DMS53 (cell line): Measurements from ENCODE around the gene DNAH8.
A peak's percentile ranks its signal among the peaks of the same experiment; 100 is the strongest.
"Not testable (repeated sequence)": the region's sequence is repeated elsewhere in the genome, so short reads cannot be mapped to it uniquely, and the experiment has no call there.

ENCODE experiments used
- DNase-seq: peaks from one replicate; lab custom pipeline; 2025; lab: John Stamatoyannopoulos, UW

DNAH8 gene

DNA sequence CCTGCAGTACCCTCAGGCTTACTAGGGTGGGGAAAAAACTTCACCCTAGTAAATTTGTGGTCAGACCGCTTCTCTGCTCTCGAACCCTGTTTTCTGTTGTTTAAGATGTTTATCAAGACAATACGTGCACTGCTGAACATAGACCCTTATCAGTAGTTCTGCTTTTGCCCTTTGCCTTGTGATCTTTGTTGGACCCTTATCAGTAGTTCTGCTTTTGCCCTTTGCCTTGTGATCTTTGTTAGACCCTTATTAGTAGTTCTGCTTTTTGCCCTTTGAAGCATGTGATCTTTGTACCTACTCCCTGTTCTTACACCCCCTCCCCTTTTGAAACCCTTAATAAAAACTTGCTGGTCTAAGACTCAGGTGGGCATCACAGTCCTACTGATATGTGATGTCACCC, 15.4 kb upstream of the DNAH8 start:
- DNase-seq, result not testable (repeated sequence)

DNA sequence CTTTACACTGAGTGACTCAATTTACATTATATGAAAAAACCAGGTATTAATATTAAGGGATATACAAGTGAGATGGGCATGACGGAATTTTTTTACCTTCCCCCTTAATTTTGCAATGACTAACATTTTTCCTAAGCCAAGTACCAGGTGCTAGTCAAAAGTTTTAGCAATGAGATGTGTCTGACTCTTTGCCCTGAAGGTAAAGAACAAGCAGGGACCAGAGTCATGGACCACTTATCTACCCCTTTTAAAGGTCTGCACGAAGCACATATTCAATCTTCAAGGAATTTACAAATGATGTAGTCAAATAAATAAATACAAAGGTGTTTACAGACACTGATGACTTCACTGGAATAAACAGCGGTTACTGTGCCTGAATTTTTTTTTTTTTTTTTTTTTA, 13.6 kb upstream of the DNAH8 start:
- DNase-seq, result no peak

DNA sequence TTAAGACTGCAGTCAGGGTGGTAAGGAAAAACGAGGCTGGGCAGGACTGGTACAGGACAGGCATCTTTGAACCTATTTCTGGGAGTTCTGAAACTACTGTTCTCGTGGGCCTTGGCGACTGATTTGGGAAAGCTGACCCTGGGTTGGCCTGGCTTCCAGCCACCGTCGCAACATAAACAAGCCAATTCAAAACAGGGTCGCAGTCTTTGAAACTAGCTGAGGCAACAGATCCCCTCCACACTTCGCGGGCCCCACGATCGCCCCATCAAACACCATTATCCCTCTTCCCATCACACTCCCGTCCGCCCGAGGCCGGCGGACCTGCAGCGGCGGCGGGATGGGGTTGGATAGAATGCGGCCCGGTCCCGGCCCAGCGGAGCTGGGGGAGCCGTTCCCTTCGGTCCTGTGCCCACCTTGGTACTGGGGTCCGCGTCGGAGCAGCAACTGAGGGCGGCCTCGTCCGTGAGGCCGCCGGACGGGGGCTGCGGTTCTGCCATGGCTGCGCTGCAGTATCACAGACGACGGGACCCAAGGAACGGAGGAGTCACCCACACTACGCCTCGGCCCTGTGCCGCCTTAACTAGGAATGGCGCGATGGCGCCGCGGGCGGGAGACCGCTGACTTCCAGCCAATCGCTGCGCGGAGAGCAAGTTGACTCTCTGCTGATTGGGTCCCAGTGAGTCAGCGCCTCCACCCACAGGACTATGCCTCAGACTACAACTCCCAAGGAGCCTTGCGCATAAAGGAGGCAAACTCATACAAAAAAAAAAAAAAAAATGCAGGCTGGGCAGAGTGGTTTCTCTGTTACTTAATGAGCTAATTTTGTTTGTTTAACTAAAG, 12.3 kb upstream of the DNAH8 start, which contains the start of gene GLO1:
Gene GLO1, minus strand, starts transcription at position 588 of the 840 bp plus-strand sequence. Its CDS starts 91 bp downstream, at position 497.
- peak; percentile 99 for DNase-seq

DNA sequence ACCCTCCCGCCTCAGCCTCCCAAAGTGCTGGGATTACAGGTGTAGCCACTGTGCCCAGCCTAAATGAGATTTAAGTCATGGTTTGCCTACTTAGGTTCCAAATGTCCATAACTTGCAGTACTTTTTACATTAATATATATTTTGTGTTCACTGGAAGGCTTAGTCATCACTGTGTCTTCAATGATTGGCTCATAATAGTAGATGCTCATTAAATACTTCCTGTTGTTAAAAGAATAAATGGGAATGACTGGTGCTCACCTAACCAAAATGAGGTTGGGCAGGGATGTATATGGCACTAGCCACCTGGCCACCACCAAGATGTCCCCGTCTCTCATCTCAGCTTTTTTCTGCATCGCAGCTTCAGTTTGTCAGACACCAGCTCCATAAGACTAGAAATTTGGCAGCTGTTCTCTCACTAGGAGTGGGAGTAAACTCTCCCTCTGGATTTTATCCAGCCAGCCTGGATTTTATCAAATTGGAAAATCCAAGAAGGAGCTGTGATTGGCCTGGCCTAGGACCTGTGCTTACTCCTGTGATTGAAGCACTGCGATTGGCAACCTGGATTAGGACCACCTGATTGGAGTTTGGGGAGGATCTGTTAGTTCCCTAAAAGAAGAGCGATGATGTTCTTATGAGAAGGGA, 11.0 kb upstream of the DNAH8 start:
- no peak for DNase-seq

DNA sequence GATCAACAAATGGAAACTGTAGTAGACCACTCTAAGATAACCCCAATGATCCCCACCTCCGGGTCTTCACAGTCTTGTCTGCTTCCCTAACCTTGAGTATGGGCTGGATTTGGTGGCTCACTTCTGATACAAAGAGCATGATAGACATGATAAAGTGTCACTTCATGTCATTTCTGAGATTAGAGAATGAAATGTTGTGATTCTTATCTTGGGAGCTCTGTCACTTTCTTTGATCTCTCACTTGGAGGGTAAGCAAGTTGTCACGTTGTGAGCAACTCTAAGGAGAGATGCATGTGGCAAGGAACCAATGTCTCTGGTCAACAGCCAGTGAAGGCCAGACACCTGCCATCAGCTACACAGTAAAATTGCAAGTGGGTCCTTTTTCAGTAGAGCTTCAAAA, 9.2 kb upstream of the DNAH8 start:
- no peak for DNase-seq

DNA sequence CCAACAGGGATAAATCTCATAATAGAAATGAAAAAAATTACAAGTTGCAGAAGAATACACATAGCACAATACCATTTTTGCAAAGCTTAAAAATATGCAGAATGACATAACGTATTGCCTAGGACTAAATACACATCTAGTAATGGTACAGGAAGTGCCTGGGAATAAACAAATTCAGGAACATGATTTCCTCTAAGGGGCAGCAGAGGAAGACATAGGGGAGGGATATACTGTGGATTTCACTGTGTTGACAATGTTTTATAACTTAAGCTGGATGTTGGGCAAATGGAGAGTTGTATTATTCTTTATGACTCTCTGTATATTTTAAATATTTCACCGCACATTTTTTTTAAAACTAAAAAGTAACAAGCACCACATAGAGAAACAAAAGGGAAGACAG, 6.6 kb upstream of the DNAH8 start:
- DNase-seq, result peak; percentile 6

DNA sequence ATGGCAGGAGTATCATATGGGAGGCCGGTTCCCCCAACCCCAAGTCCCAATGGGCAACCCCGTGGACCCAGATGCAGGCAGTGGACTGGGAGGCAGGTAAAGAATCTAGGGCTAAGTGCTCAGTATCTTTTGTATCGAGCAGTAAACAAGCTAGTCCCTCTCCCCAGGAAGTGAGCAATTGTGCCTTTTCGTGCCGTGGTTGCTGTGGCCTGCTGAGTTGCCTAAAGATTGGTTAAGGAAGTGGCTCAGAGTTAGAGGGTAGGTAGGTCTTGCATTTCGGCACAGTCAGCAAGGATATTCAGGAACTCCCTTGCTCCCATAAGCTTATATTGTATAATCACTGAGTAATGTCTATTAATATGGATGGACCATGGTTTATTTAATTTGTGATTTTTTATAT, 1.3 kb upstream of the DNAH8 start:
- no peak for DNase-seq

DNA sequence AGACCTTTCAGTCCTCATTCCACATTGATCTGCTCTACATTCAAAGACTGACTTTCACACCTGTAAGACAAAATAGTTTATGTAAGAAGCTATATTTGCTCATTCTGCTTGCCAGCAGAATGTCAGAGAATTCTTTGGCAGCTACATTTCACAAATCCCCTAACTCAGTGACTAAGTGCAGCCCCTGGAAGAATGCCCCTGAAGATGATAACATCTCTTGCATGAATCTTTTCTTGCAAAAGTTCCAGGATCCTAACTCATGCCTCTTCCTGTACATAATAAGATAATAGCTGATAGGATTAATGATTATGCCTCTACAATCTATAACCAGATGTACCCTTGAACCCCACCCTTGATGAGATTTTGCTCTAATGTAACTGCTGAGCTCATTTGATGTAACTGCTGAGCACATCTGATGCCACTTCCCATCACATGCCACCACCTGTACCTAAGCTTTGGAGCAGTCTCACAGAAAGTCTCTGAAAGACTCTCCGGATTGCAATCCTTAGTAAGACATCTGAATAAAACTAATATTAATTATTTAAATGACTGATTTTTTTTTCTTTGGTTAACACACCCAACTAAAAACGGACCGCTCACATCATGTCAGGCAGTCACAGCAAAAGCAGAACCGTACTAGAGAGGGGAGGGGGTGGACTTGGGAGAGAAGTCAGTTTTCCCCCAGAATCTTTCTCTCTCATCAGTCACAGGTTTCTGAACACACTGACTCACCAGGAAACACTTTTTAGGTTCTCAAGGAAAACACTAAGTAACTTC, 684 bp upstream of the DNAH8 start:
- no peak for DNase-seq

DNA sequence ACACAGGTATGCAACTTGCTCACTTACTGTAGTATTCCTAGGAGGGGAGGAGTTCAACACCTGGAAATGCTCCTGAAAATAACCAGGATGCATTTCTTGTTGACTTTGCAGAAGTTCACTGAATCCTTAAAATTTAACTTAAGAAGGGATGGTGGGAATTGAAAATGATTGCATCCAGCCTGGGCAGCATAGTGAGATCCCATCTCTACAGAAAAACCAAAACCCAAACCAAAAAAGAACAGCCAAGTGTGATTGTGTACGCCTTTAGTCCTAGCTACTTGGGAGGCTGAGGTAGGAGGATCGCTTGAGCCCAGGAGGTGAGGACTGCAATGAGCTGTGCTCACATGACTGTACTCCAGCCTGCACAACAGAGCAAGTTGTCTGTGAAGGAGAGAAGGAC, 1.7 kb downstream of the DNAH8 start:
- no peak for DNase-seq

DNA sequence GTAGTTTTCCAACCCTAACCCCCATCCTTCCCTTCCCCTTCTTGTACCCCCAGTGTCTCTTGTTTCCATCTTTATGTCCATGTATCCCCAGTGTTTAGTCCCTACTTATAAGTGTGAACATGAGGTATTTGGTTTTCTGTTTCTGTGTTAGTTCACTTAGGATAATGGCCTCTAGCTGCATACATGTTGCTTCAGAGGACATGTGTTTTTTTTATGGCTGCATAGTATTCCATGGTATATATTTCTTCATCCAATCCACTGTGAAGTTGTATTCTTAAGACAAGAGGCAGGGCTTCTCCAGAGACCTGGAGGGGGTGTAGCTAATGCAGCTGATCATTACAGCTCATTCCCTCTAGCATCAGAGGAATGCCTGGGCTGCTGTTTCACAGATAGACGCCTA, 4.2 kb downstream of the DNAH8 start:
- no peak for DNase-seq

DNA sequence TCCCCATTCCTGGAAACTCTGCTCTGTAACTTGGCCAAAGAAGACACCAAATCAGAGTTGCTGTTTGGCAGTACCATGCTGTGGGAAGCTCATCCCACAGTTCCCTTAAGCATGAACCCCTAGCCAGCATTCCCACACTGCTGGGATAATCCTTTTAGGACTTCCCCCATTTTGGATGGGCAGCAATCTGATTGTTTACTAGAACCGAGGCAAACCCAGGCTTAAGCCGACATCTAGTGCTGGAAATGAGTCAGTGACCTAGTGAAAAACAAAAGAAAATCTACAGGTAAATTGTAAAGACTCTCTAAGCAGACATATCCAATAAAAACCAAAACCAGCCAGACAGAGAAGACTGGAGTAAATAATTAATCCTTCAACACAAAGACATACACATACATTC, 5.2 kb downstream of the DNAH8 start:
- DNase-seq, result peak; percentile 35

DNA sequence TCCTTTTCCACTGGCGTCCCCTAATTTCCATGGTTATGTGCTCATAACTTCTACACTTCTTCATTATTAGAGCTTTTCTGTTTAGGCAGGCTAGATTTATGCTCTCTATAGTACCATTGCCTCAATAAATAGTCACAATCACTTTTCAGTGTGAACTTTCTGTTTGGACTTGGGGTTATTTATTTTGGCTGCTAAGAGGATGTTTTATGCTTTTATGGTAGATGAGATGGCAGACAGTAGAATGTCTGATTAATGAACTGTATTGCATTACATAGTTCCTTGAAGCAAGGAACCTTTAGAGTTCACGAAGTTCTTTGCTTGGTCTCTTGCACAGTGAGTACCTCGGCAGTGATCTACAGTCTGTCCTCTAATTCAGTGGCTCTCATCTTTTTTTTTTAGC, 6.9 kb downstream of the DNAH8 start:
- DNase-seq, result no peak

DNA sequence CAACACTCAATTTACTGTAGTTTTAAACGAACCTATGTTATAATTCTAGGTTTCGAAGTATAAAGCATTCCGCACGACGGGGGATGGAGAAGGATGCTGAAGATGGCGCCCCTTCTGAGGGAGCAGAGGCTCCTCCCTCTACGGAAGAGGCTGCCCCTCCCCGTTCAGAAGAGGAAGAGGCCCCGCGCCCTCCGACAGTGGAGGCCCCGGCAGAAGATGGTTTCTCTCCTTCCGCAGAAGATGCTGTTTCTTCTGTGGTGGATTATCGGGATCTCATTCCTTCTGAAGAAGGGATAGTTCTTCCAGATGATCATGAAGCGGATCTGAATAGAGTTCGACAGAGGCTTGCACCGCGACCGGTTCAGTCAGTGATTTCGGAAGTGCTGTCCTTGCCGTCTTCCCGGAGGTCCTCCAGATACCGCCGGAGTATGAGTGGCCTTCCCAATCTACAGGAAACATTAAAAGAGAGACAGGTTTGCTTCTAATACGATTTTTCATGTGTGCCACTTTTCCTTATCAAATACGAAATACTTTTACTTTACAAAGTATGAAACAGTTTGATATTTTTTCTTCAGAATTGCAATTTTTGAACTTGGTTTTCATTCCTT, 7.7 kb downstream of the DNAH8 start:
- no peak for DNase-seq

DNA sequence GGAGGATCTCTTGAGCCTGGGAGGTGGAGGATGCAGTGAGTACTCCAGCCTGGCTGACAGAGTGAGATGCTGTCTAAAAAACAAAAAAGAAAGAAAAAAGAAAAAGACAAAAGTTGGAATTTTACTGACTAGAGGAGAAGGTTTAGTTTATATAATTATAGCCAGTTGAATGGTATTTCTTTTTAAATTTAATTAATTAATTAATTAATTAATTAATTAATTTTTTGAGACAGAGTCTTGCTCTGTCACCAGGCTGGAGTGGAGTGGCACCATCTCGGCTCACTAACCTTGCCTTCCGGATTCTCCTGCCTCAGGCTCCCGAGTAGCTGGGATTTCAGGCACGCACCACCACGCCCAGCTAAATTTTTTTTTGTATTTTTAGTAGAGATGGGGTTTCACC, 8.7 kb downstream of the DNAH8 start:
- DNase-seq, result no peak

DNA sequence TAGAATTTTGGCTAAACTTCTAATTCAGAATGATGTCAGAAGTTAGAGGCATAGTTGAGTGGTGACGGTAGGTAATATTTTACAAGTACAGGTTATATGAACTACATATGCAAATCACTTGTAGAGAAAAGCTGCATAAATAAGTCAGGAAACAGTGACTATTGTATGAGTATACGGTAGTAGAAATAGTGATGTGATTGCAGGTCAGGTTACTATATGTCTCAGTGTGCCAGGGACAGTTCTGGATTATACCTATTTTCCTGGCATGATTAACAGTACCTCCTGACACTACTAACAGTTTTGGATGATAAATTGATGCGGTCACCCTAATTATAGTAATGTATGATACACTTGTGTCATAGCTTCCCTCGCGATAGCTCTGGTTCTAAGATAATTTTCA, 9.2 kb downstream of the DNAH8 start:
- DNase-seq, result no peak

DNA sequence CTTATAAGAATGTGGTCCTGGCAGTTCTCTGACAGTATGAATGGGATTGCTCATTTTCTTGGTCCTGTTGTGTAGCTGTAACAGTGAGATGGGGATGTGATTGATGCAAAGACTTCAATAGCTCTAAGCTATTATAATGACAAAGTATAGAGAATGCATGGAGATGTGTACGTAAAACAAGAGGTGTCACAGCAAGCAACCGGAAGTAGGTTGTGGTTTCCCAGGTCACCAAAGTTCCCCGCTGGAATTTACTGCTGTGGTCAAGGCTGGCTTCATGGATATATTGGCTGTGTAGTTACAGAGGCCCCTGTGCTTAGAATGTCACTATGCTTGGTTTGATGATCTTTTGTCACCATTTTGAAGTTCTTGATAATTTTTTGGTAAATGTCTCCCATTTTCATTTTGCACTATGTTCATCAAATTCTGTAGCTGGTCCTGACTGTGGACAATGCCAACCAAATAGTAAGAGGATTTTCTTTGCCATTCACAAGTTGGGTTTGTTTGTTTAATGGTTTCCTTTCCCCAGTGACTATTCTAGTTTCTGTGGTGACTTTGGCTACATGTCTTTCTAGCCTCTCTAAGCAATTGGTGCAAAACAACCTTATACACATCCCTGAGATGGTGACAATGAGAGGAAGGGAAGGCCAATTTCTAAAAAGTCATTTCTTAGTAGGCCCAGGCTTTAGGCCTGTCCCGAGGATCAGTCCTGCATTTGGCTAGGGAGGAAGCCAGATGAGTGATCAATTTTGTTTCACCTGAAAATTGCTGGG, 10.5 kb downstream of the DNAH8 start:
- no peak for DNase-seq

DNA sequence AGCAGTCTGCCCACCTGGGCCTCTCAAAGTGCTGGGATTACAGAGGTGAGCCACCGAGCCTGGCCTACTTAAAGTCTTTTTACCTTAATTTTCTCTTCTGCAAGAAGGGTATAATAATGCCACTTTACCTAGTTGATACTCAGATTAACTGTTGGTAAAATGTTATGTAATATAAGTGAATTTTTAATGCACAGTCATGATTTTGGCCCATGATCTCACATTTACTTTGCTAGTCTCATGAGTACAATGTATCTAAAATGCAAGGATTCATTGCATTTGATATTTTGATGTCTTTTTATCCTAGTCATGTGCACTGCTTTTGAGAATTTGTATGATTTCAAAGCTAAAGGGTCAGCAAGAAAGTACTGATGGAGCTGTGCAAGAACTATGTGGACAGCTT, 13.1 kb downstream of the DNAH8 start:
- DNase-seq, result no peak

DNA sequence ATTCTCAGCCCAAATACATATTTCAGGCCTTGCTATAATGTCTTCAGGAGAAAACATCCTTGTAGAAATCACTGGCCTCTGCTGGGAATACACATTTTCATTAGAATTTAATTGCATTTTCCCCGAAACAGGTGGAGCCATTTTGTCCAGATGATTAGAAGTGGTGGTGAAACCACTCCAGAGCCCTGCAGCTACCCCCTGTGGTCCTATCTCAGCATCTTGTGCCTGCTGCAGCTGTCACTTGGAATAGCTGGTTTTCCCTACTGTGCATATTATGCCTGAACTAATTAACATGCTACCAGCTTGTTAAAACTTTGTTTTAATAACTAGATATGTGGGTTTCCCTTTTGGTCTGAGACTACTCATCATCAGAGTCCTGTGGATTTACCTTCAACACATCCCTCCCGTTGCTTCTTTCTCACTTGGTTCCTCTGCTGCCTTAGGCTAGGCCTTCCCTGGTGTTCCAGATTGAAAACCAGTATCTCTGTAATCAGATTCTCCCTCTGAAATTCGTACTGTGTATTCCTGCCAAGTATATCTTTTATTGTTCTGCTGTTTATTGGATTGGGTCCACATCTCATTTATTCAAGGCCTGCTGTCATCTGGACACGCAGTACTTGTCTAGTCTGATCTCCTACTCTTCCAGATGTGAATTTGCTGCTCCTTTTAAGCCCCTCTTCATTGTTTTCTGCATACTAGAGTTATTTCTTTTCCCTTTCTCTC, 15.2 kb downstream of the DNAH8 start:
- DNase-seq, result no peak

DNA sequence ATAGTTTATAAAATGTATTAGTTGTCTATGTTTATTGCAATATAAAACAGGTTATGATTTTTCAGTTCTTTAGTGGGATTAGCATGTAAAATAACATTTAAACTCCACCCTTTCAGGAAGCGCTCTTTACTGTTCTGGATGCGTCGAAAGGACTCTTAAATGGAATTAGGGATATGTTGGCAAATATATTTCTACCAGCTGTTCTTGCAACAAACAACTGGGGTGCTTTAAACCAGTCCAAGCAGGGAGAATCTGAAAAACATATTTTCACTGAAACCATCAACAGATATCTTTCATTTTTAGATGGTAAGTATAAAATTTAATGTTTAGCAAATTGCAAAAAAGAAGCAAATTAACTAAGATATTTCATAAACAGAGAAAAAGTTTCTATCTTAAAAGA, 21.8 kb downstream of the DNAH8 start:
- no peak for DNase-seq

DNA sequence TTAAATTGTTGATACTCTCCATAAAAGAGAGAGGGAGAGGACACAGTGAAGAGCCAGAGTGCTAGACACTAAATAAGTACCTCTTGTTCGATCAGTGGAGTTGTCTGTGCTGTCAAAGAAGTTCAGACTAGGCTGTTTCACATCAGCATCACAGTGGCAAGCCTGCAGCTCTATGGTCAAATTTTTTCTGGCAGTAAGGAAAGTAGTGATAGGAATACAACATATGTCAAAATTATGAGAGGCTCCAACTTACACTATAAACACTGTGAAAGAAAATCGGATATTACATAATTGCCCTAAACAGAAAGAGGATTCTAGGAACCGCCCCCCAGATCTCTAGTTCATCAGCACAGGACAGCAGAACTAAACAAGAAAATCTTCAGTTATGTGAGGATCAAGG, 23.1 kb downstream of the DNAH8 start:
- no peak for DNase-seq

DNA sequence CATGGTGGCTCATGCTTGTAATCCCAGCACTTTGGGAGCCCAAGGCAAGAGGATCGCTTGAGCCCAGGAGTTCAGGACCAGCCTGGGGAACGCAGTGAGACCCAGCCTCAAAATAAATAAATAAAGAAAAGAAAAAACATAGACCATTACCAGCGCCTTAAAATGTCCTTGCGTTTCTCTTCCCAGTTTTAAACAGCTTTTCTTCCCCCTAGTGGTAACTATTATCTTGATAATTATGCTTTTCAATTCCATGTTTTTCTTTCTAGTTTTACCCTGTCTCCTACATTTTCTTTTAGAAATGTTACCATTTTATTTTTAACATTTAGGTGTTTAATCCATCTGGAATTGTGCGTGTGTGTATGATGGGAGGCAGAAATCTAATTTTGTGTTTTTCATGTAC, 24.4 kb downstream of the DNAH8 start:
- no peak for DNase-seq
